Effector CD4-positive, alpha-beta T cell (primary cell): ENCODE data around the gene LRMDA.
"Not testable (repeated sequence)": the region's sequence is repeated elsewhere in the genome, so short reads cannot be mapped to it uniquely, and the experiment has no call there.

ENCODE experiments used
- DNase-seq: peaks from one replicate; pipeline ENCODE4 v3.0.0-alpha.2; 2020

The LRMDA gene

GRCh38 chr10:75508814-75509306 lies 77.4 kb downstream of the LRMDA start:
- DNase-seq, result no peak

- DNase-seq, result no peak
Measured at GRCh38 chr10:75509706-75510105, 78.3 kb downstream of the LRMDA start.

GRCh38 chr10:75511011-75511410 lies 79.6 kb downstream of the LRMDA start:
- no peak for DNase-seq

GRCh38 chr10:75512203-75512933 lies 80.9 kb downstream of the LRMDA start:
- no peak for DNase-seq

GRCh38 chr10:75513292-75513885 lies 82.0 kb downstream of the LRMDA start:
- no peak for DNase-seq

- no peak for DNase-seq
Measured at GRCh38 chr10:75514830-75515229, 83.4 kb downstream of the LRMDA start.

- DNase-seq, result not testable (repeated sequence)
Measured at GRCh38 chr10:75516154-75516553, 84.7 kb downstream of the LRMDA start.

- DNase-seq, result not testable (repeated sequence)
Measured at GRCh38 chr10:75519213-75519612, 87.8 kb downstream of the LRMDA start.

- not testable (repeated sequence) for DNase-seq
Measured at GRCh38 chr10:75521194-75521829, 89.9 kb downstream of the LRMDA start.

- DNase-seq, result no peak
Measured at GRCh38 chr10:75525067-75525466, 93.6 kb downstream of the LRMDA start.

GRCh38 chr10:75525646-75526045 lies 94.2 kb downstream of the LRMDA start:
- no peak for DNase-seq

GRCh38 chr10:75527542-75527941 lies 96.1 kb downstream of the LRMDA start:
- no peak for DNase-seq

GRCh38 chr10:75528392-75528791 lies 97.0 kb downstream of the LRMDA start:
- DNase-seq, result no peak

GRCh38 chr10:75530299-75530698 lies 98.9 kb downstream of the LRMDA start:
- DNase-seq, result no peak

GRCh38 chr10:75531571-75532031 lies 100.2 kb downstream of the LRMDA start:
- no peak for DNase-seq

- DNase-seq, result no peak
Measured at GRCh38 chr10:75532253-75532924, 101.0 kb downstream of the LRMDA start.

GRCh38 chr10:75538144-75538543 lies 106.7 kb downstream of the LRMDA start:
- no peak for DNase-seq

- no peak for DNase-seq
Measured at GRCh38 chr10:75538765-75539164, 107.3 kb downstream of the LRMDA start.

GRCh38 chr10:75540357-75540966 lies 109.0 kb downstream of the LRMDA start:
- DNase-seq, result no peak

- DNase-seq, result no peak
Measured at GRCh38 chr10:75540981-75541380, 109.6 kb downstream of the LRMDA start.

- DNase-seq, result no peak
Measured at GRCh38 chr10:75541411-75541810, 110.0 kb downstream of the LRMDA start.

- DNase-seq, result no peak
Measured at GRCh38 chr10:75542084-75542483, 110.7 kb downstream of the LRMDA start.

GRCh38 chr10:75542906-75543305 lies 111.5 kb downstream of the LRMDA start:
- DNase-seq, result no peak
